ENCODE data around the gene DNMT1. TPM values are rescaled to one million over a fixed set of nuclear protein-coding genes. Genes with fewer than 3 reads are reported as not detected.

Gene DNMT1
- total RNA-seq, 2 donors from 2014 or later, result 163 to 189 TPM

GRCh38 chr19:10137751-10138682 lies 56.7 kb downstream of the DNMT1 start:
- TF ChIP-seq, protein P1, sequence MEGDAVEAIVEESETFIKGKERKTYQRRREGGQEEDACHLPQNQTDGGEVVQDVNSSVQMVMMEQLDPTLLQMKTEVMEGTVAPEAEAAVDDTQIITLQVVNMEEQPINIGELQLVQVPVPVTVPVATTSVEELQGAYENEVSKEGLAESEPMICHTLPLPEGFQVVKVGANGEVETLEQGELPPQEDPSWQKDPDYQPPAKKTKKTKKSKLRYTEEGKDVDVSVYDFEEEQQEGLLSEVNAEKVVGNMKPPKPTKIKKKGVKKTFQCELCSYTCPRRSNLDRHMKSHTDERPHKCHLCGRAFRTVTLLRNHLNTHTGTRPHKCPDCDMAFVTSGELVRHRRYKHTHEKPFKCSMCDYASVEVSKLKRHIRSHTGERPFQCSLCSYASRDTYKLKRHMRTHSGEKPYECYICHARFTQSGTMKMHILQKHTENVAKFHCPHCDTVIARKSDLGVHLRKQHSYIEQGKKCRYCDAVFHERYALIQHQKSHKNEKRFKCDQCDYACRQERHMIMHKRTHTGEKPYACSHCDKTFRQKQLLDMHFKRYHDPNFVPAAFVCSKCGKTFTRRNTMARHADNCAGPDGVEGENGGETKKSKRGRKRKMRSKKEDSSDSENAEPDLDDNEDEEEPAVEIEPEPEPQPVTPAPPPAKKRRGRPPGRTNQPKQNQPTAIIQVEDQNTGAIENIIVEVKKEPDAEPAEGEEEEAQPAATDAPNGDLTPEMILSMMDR (conservative IDR thresholded peaks at IDR 0.05), result no peak
- Histone ChIP-seq H3K27ac (ENCODE audit: low read depth, low read length) (no peak overlapping the region), H3K9ac (ENCODE audit: extremely low read depth, low read length, poor library complexity, severe bottlenecking) (no peak overlapping the region), H3K4me3 (ENCODE audit: low read length) (no peak overlapping the region), H3K9me3 (ENCODE audit: control insufficient read depth, low read length) (no peaks in the 10 kb centered on the region), H3K4me1 (ENCODE audit: control insufficient read depth, insufficient read depth, low read length) (no peaks in the 10 kb centered on the region), H3K36me3 (ENCODE audit: control insufficient read depth, insufficient read depth, low read length) (peaks cover 77% of the 10 kb centered on the region), H3K27me3 (ENCODE audit: control insufficient read depth, insufficient read depth, low read length, poor library complexity, severe bottlenecking) (no peaks in the 10 kb centered on the region)
- peaks cover 50% of the 10 kb centered on the region for H3K36me3 Mint-ChIP-seq (ENCODE audit: low read depth)
- H3K9me3 Mint-ChIP-seq, result no peaks in the 10 kb centered on the region
- no peaks in the 10 kb centered on the region for H3K27me3 Mint-ChIP-seq (ENCODE audit: insufficient read depth)
- WGBS, 2 experiments (ENCODE audit: insufficient coverage in 1 of 2, insufficient read length in 1 of 2), result 95 to 97% methylated on average over 28 to 38 of the region's 38 CpGs
- no peaks in the 10 kb centered on the region for H3K4me1 Mint-ChIP-seq
- DNase-seq, result no peak
- H3K27ac Mint-ChIP-seq, result no peak overlapping the region
- H3K4me3 Mint-ChIP-seq, result no peak overlapping the region

GRCh38 chr19:10136936-10137335 lies 57.8 kb downstream of the DNMT1 start:
- DNase-seq, result no peak
- Mint-ChIP-seq H3K4me1 (no peaks in the 10 kb centered on the region), H3K4me3 (no peak overlapping the region), H3K27ac (no peak overlapping the region), H3K36me3 (ENCODE audit: low read depth) (peaks cover 49% of the 10 kb centered on the region), H3K9me3 (no peaks in the 10 kb centered on the region), H3K27me3 (ENCODE audit: insufficient read depth) (no peaks in the 10 kb centered on the region)
- Histone ChIP-seq H3K36me3 (ENCODE audit: control insufficient read depth, insufficient read depth, low read length) (peaks cover 69% of the 10 kb centered on the region), H3K9ac (ENCODE audit: extremely low read depth, low read length, poor library complexity, severe bottlenecking) (no peak overlapping the region), H3K9me3 (ENCODE audit: control insufficient read depth, low read length) (no peaks in the 10 kb centered on the region), H3K27me3 (ENCODE audit: control insufficient read depth, insufficient read depth, low read length, poor library complexity, severe bottlenecking) (no peaks in the 10 kb centered on the region), H3K4me3 (ENCODE audit: low read length) (no peak overlapping the region), H3K27ac (ENCODE audit: low read depth, low read length) (no peak overlapping the region), H3K4me1 (ENCODE audit: control insufficient read depth, insufficient read depth, low read length) (no peaks in the 10 kb centered on the region)
- TF ChIP-seq, protein P1 (conservative IDR thresholded peaks at IDR 0.05), result no peak
- WGBS, 2 experiments (ENCODE audit: insufficient coverage in 1 of 2, insufficient read length in 1 of 2), result 92 to 99% methylated on average over 13 to 14 of the region's 14 CpGs

DNA sequence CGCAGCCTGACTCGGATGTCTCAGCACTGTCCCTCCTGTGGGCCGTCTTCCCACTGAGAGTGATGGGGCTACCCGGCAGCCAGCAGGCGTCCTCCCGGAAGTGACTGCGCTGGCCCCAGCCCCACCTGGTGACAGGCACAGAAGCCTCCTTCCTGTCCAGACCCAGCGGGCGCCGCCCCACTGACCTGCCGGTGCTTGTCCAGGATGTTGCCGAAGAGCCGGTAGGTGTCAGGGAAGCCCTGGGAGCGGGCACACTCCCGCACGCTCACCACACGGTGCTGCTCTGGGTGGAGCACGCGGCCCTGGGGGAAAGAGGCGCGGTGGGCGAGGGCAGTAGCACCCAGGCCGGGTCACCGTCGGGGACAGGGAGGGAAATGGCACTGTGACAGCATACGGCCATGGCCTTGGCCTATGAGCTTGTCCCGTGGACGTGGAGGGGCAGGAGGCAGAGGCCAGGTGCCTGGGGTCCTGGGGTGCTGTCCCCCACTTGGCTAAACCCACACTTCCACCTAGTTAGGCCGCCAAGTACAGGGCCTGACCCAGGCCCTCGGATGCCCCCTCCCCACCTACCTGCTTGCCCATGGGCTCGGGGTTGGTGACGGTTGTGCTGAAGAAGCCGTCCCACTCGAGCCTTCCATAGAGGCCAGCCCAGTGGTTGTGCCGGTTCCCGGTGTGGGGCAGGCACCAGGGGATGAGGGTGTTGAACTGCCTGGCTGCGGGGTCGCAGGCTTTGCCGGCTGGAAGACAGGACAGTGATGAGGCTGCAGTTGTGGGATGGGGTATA lies 59.0 kb downstream of the DNMT1 start:
- Mint-ChIP-seq H3K36me3 (ENCODE audit: low read depth) (peaks cover 40% of the 10 kb centered on the region), H3K9me3 (no peaks in the 10 kb centered on the region), H3K27ac (no peak overlapping the region), H3K4me1 (no peaks in the 10 kb centered on the region), H3K4me3 (no peak overlapping the region), H3K27me3 (ENCODE audit: insufficient read depth) (no peaks in the 10 kb centered on the region)
- no peaks in the 10 kb centered on the region for H3K9me3 ChIP-seq (ENCODE audit: control insufficient read depth, low read length)
- H3K27me3 ChIP-seq (ENCODE audit: control insufficient read depth, insufficient read depth, low read length, poor library complexity, severe bottlenecking), result no peaks in the 10 kb centered on the region
- DNase-seq, result no peak
- H3K4me1 ChIP-seq (ENCODE audit: control insufficient read depth, insufficient read depth, low read length), result no peaks in the 10 kb centered on the region
- TF ChIP-seq, protein P1 (conservative IDR thresholded peaks at IDR 0.05), result no peak
- 93 to 95% methylated on average over 22 to 39 of the region's 39 CpGs for WGBS, 2 experiments (ENCODE audit: insufficient coverage in 1 of 2, insufficient read length in 1 of 2)
- no peak overlapping the region for H3K27ac ChIP-seq (ENCODE audit: low read depth, low read length)
- no peak overlapping the region for H3K4me3 ChIP-seq (ENCODE audit: low read length)
- H3K9ac ChIP-seq (ENCODE audit: extremely low read depth, low read length, poor library complexity, severe bottlenecking), result no peak overlapping the region
- H3K36me3 ChIP-seq (ENCODE audit: control insufficient read depth, insufficient read depth, low read length), result peaks cover 66% of the 10 kb centered on the region
